Hematopoietic multipotent progenitor cell treated with erythropoietin and hydrocortisone succinate and interleukin-3 and kit ligand, for 15 days (in vitro differentiated cells): Measurements from ENCODE around the gene ACP3.
"Not testable (repeated sequence)": the region's sequence is repeated elsewhere in the genome, so short reads cannot be mapped to it uniquely, and the experiment has no call there.

ENCODE experiments used
- DNase-seq: peaks from one replicate; pipeline ENCODE4 v3.0.0-alpha.2; 2015; ENCODE audit warnings: low spot score

Gene ACP3, protein sequence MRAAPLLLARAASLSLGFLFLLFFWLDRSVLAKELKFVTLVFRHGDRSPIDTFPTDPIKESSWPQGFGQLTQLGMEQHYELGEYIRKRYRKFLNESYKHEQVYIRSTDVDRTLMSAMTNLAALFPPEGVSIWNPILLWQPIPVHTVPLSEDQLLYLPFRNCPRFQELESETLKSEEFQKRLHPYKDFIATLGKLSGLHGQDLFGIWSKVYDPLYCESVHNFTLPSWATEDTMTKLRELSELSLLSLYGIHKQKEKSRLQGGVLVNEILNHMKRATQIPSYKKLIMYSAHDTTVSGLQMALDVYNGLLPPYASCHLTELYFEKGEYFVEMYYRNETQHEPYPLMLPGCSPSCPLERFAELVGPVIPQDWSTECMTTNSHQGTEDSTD

GRCh38 chr3:132317229-132317948 is at the start of gene ACP3:
Gene ACP3, plus strand, starts transcription at chr3:132317407. Its CDS starts 50 bp downstream, at chr3:132317457.
- no peak for DNase-seq

DNA sequence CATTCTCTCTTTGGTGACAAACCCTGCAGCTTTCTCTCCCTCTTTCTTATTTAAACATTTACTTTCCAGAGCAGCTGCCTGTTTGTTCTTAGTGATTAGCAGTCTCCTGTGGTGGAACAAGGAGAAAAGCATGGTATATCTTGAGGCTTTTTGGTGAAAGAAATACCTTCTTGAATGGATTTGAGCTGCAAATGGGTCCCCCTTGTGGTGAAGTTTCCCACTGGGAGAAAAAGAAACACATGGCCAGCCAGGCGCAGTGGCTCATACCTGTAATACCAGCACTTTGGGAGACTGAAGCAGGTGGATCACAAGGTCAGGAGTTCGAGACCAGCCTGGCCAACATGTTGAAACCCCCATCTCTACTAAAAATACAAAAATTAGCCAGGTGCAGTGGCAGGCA is 48.3 kb upstream of the ACP3 start:
- DNase-seq = no peak

DNA sequence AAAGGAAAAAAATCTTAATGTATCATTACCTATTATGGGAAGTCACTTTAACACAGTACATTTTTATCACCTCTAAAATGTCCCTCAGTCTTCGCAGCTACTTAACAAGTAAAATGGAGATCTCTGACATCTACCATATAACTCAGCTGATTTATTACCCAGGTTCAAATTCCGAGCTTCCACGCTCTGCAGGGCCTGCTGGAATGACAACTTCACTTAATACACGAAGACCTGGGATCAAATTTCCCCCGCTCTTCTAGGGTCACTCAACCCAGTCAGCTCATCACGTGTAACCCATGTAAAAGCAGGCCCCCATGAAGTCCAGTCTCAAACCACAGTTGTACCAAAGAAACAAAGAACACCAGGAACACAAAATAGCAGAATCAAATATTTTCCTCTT is 44.2 kb upstream of the ACP3 start:
- DNase-seq = no peak

- no peak for DNase-seq
Observed at GRCh38 chr3:132276228-132276906, 40.8 kb upstream of the ACP3 start.

- DNase-seq = no peak
Observed at GRCh38 chr3:132279030-132279429, 38.2 kb upstream of the ACP3 start.

DNA sequence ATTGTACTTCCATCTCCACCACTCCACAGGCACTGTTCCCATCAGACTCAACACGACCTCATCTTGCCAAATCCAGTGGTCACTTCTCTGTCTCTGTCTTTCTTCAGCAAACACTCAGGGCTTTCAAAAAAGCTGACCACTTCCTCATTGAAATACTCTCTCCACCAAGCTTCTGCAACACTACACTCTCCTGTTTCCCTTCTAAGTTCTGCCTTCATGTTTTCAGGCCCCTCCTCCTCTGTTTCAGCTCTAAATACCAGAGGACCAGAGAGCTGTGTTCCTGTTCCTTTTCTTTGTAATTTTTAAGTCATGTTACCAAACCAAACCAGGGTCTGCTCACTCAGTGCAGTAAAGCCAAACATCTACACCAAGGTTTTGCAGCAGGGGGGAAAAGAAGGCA is 33.8 kb upstream of the ACP3 start:
- DNase-seq = no peak

DNA sequence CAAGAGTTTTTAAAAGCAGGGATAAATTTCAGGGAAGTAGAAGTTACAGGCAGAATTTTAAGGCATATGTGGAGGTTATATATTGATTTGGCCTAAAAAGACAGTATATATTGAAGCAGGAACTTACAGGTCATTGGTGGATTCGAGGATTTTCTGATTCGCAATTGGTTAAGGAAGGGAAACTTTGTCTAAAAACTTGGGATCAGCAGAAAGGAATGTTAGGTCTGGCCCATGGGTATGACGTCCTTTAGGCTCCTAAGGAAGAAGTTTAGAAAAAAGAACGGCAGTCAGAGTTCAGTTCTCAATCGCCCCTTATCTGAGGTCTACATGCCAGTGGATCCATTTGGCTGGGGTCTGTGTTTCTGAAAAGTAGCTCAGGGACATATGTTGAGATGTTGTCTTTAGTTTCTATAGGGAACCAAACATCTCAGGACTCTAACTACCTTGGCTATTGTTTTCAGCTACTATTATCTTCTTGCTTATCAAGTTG is 33.2 kb upstream of the ACP3 start:
- no peak for DNase-seq

GRCh38 chr3:132284781-132285619 is 32.2 kb upstream of the ACP3 start:
- DNase-seq = no peak

DNA sequence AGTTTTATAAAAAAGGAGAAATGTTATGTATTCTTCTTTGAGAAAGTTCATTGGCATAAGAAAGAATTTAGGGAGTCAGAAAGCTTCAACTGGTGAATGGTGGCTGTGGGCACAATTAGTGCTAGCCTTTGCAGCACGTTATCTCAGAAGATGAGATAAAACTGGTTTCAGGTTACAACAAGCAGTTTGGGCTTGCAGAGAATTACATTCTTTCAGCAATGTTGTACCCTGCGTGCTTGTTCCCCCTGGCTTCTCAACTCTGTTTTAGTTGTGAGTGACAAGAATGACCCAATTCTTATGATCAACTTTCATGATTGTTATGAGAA is 31.6 kb upstream of the ACP3 start:
- DNase-seq = no peak

- no peak for DNase-seq
Observed at GRCh38 chr3:132286035-132286434, 31.2 kb upstream of the ACP3 start.

DNA sequence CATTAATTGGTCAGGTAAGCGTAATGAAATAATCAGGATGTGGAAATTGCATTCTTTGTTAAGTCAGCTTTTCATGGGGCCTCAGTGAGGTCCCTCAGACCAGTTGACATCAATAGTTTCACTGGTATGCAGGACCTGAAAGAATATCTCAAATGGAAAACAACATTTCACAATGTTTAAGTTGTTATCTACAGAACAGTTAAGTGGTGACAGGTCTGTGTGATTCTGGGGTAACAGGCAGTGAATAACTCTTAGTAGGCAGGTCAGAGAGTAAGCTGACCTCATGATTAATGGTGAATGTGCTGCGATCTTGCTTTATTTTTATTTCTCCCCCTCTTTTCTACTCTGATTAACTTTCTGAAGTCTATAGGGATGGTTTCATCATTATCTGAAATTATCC is 28.9 kb upstream of the ACP3 start:
- DNase-seq = no peak

GRCh38 chr3:132289316-132289715 is 27.9 kb upstream of the ACP3 start:
- no peak for DNase-seq

DNA sequence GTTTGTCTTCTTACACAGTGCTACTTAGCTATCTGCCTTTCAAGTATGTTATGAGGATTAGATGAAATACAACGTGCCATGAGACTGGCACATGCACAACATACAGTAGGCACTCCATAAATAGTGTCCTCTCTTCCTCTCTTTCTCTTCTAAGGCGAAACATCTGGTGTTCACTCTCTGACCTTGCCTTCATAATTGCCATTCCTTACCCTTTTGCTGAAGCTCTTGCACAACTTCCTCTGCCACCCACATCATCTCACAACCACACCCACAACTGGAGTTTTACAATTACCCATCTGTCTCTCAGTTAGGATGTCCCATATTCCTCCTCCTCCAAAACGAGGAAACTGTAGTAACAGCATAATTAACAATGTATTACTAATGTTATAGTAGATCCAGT is 26.4 kb upstream of the ACP3 start:
- no peak for DNase-seq

DNA sequence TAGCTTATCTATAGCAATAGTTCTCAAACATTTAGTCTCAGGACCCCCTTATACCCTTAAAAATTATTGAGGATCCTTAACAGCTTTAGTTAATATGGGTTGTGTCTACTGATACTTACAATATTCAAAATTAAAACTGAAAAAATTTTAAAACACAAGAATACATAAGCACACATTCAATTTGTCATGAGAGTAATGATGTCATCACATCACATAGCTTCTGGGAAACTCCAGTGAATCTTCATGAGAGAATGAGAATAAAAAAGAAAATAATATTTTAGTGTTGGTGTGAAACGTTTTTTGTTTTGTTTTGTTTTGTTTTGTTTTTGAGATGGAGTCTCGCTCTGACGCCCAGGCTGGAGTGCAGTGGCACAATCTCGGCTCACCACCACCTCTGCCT is 25.2 kb upstream of the ACP3 start:
- DNase-seq = no peak

- DNase-seq = no peak
Observed at GRCh38 chr3:132293251-132293650, 24.0 kb upstream of the ACP3 start.

DNA sequence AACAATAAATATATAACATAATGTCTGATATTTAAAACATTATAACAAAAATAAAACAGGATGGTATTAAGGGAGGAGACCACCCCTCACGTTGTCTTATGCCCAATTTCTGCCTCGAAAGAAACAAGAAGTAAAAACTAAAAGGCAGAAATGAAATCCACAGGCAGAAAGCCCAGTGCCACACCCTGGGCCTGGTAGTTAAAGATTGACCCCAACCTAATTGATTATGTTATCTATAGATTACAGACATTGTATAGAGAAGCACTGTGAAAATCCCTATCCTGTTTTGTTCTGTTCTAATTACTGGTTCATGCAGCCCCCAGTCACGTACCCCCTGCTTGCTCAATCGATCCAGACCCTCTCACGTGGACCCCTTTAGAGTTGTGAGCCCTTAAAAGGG is 22.3 kb upstream of the ACP3 start:
- DNase-seq = no peak

- DNase-seq = not testable (repeated sequence)
Observed at GRCh38 chr3:132303336-132304201, 13.6 kb upstream of the ACP3 start.

GRCh38 chr3:132304351-132304750 is 12.9 kb upstream of the ACP3 start:
- not testable (repeated sequence) for DNase-seq

DNA sequence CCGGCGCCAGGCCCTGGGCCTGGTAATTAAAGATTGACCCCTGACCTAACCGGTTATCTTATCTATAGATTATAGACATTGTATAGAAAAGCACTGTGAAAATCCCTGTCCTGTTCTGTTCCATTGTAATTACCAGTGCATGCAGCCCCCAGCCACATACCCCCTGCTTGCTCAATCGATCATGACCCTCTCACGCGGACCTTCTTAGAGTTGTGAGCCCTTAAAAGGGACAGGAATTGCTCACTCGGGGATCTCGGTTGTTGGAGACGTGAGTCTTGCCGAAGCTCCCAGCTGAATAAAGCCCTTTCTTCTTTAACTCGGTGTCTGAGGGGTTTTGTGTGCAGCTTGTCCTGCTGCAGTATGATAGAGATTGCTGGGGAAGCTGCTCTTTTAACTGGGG is 7.2 kb upstream of the ACP3 start:
- DNase-seq = not testable (repeated sequence)

- no peak for DNase-seq
Observed at GRCh38 chr3:132311316-132311715, 5.9 kb upstream of the ACP3 start.

GRCh38 chr3:132311841-132312240 is 5.4 kb upstream of the ACP3 start:
- DNase-seq = no peak
